KMS-11 (cell line): ENCODE results near the gene CATSPERB.
"Not testable (repeated sequence)": the region's sequence is repeated elsewhere in the genome, so short reads cannot be mapped to it uniquely, and the experiment has no call there.

Experiments
- H2AFZ ChIP-seq: fragments of 200-600 bp; sonication (generic); 2 replicates; pipeline ENCODE4 v1.6.1; 2016; ENCODE audit warnings: antibody characterized with exemption, mixed run types, low read depth
- H3K27ac ChIP-seq: fragments of 200-600 bp; sonication (generic); 2 replicates; pipeline ENCODE4 v1.6.1; 2016; ENCODE audit warnings: mild to moderate bottlenecking, mixed run types
- H3K27me3 ChIP-seq: fragments of 200-600 bp; sonication (generic); 2 replicates; pipeline ENCODE4 v1.6.1; 2017; ENCODE audit warnings: mild to moderate bottlenecking, low read depth, mixed run types, moderate library complexity; ENCODE audit not compliant: insufficient read depth
- H3K36me3 ChIP-seq: fragments of 200-600 bp; sonication (generic); 2 replicates; pipeline ENCODE4 v1.6.1; 2017; ENCODE audit warnings: mild to moderate bottlenecking, mixed run types; ENCODE audit not compliant: insufficient read depth
- H3K4me1 ChIP-seq: fragments of 200-600 bp; sonication (generic); 2 replicates; pipeline ENCODE4 v1.6.1; 2016; ENCODE audit warnings: mild to moderate bottlenecking, low read depth, mixed run types; ENCODE audit not compliant: poor library complexity, severe bottlenecking
- H3K4me2 ChIP-seq: fragments of 200-600 bp; sonication (generic); 2 replicates; pipeline ENCODE4 v1.7.0; 2016; ENCODE audit warnings: mild to moderate bottlenecking, mixed run types
- H3K4me3 ChIP-seq: fragments of 200-600 bp; sonication (generic); IDR thresholded peaks from 2 replicates; pipeline ENCODE4 v1.6.1; 2017; ENCODE audit warnings: low read depth, low read length, mixed read lengths; ENCODE audit not compliant: insufficient read depth
- H3K79me2 ChIP-seq: fragments of 200-600 bp; sonication (generic); 2 replicates; pipeline ENCODE4 v1.6.1; 2016; ENCODE audit warnings: low read depth, mixed run types; ENCODE audit not compliant: insufficient read depth
- H3K9ac ChIP-seq: fragments of 200-600 bp; sonication (generic); 2 replicates; pipeline ENCODE4 v1.6.1; 2016; ENCODE audit warnings: mild to moderate bottlenecking, mixed run types
- H4K20me1 ChIP-seq: fragments of 200-600 bp; sonication (generic); 2 replicates; pipeline ENCODE4 v1.6.1; 2016; ENCODE audit warnings: mild to moderate bottlenecking, mixed run types; ENCODE audit not compliant: insufficient read depth
- CTCF ChIP-seq: fragments of 200-600 bp; sonication (generic); conservative IDR thresholded peaks from 2 replicates; pipeline ENCODE4 v1.6.1; 2017; ENCODE audit warnings: low read depth, mild to moderate bottlenecking, antibody characterized with exemption, low read length, moderate library complexity, mixed read lengths

CATSPERB gene

GRCh38 chr14:91570021-91570420, 161.9 kb downstream of the CATSPERB start:
- TF ChIP-seq CTCF: no peak
- Histone ChIP-seq H3K4me3 (no peak overlapping the region), H4K20me1 (no peaks in the 10 kb centered on the region), H3K4me1 (no peaks in the 10 kb centered on the region), H3K27me3 (no peaks in the 10 kb centered on the region), H2AFZ (no peak overlapping the region), H3K9ac (no peak overlapping the region), H3K27ac (no peak overlapping the region), H3K36me3 (no peaks in the 10 kb centered on the region), H3K4me2 (no peak overlapping the region), H3K79me2 (no peaks in the 10 kb centered on the region)

GRCh38 chr14:91569301-91569700, 162.6 kb downstream of the CATSPERB start:
- Histone ChIP-seq H3K27me3 (no peaks in the 10 kb centered on the region), H3K27ac (no peak overlapping the region), H3K79me2 (no peaks in the 10 kb centered on the region), H3K4me1 (no peaks in the 10 kb centered on the region), H3K36me3 (no peaks in the 10 kb centered on the region), H3K4me2 (no peak overlapping the region), H2AFZ (no peak overlapping the region), H3K4me3 (no peak overlapping the region), H3K9ac (no peak overlapping the region), H4K20me1 (no peaks in the 10 kb centered on the region)
- no peak for TF ChIP-seq CTCF

GRCh38 chr14:91568626-91569025, 163.3 kb downstream of the CATSPERB start:
- Histone ChIP-seq H3K4me1 (no peaks in the 10 kb centered on the region), H4K20me1 (no peaks in the 10 kb centered on the region), H3K27ac (no peak overlapping the region), H2AFZ (no peak overlapping the region), H3K4me3 (no peak overlapping the region), H3K4me2 (no peak overlapping the region), H3K79me2 (no peaks in the 10 kb centered on the region), H3K9ac (no peak overlapping the region), H3K36me3 (no peaks in the 10 kb centered on the region), H3K27me3 (no peaks in the 10 kb centered on the region)
- no peak for TF ChIP-seq CTCF

GRCh38 chr14:91567827-91568226, 164.1 kb downstream of the CATSPERB start:
- not testable (repeated sequence) for H3K79me2 ChIP-seq, H3K27me3 ChIP-seq, H3K4me2 ChIP-seq, H3K27ac ChIP-seq, H4K20me1 ChIP-seq, H2AFZ ChIP-seq, H3K4me1 ChIP-seq, H3K9ac ChIP-seq, H3K36me3 ChIP-seq, H3K4me3 ChIP-seq

GRCh38 chr14:91555531-91555930, 176.4 kb downstream of the CATSPERB start:
- no peaks in the 10 kb centered on the region for H4K20me1 ChIP-seq
- H3K4me1 ChIP-seq: no peaks in the 10 kb centered on the region
- no peaks in the 10 kb centered on the region for H3K79me2 ChIP-seq
- TF ChIP-seq CTCF: no peak
- H3K9ac ChIP-seq: no peak overlapping the region
- H3K4me3 ChIP-seq: no peak overlapping the region
- H3K4me2 ChIP-seq: no peak overlapping the region
- no peak overlapping the region for H3K27ac ChIP-seq
- no peaks in the 10 kb centered on the region for H3K36me3 ChIP-seq
- H2AFZ ChIP-seq: no peak overlapping the region
- no peaks in the 10 kb centered on the region for H3K27me3 ChIP-seq
